ENCODE measurements around the gene GRAP. TPM values are rescaled to one million over a fixed set of nuclear protein-coding genes. Genes with fewer than 3 reads are reported as not detected.

GRAP gene
- total RNA-seq, 6 experiments from 2014 or later = 0.10 to 0.48 (median 0.14) TPM; not detected in 3

DNA sequence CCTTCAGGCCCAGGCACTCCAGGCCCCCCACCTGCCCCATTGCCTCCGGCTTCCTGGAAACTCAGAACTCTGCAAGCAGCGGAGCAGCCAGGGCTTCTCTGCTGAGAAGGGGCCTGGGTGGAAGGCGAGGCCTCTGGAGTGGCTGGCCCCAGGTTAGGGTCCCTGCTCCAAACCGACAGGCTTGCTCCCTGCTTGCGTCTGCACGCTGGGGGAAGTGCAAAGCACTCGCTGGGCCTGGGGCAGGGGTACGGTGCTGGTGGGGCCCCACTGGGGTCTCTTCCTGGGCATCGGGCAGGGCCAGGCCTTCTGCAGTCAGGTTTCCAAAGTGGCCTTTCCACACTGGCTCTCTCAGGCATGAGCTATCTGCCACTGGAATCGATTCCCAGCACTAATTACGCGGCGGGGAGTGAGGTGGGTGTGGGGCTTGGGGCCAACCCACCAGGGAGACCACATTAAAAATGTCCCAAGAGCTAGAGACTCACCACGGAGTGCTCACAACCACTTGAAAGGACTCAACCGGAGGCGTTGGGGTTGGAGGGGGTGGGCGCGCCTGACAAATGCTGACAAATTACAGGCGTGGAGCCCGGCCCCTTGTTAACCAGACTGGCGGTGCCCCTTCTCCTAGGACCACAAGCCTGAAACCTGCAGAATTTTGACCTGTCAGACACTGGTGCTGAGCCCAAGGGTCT lies 60.1 kb downstream of the GRAP start:
- Mint-ChIP-seq H3K27ac (no peak overlapping the region), H3K27me3 (ENCODE audit: insufficient read depth) (peaks cover 2% of the 10 kb centered on the region; the same call in 1 of the 2 replicates), H3K4me1 (ENCODE audit: low read depth) (peaks cover 18% of the 10 kb centered on the region), H3K4me3 (no peak overlapping the region), H3K36me3 (ENCODE audit: low read depth) (no peaks in the 10 kb centered on the region), H3K9me3 (no peaks in the 10 kb centered on the region)
- DNase-seq = no peak
- TF ChIP-seq, protein P1, sequence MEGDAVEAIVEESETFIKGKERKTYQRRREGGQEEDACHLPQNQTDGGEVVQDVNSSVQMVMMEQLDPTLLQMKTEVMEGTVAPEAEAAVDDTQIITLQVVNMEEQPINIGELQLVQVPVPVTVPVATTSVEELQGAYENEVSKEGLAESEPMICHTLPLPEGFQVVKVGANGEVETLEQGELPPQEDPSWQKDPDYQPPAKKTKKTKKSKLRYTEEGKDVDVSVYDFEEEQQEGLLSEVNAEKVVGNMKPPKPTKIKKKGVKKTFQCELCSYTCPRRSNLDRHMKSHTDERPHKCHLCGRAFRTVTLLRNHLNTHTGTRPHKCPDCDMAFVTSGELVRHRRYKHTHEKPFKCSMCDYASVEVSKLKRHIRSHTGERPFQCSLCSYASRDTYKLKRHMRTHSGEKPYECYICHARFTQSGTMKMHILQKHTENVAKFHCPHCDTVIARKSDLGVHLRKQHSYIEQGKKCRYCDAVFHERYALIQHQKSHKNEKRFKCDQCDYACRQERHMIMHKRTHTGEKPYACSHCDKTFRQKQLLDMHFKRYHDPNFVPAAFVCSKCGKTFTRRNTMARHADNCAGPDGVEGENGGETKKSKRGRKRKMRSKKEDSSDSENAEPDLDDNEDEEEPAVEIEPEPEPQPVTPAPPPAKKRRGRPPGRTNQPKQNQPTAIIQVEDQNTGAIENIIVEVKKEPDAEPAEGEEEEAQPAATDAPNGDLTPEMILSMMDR (IDR thresholded peaks at IDR 0.05) = no peak

GRCh38 chr17:18985475-18985874 lies 61.3 kb downstream of the GRAP start:
- TF ChIP-seq, protein P1 (IDR thresholded peaks at IDR 0.05) = no peak
- Mint-ChIP-seq H3K9me3 (no peaks in the 10 kb centered on the region), H3K27me3 (ENCODE audit: insufficient read depth) (peaks cover 2% of the 10 kb centered on the region; the same call in 1 of the 2 replicates), H3K36me3 (ENCODE audit: low read depth) (peaks cover 5% of the 10 kb centered on the region; the same call in 1 of the 2 replicates), H3K27ac (no peak overlapping the region), H3K4me3 (no peak overlapping the region), H3K4me1 (ENCODE audit: low read depth) (peaks cover 30% of the 10 kb centered on the region)
- DNase-seq = no peak

- no peak overlapping the region for H3K27ac Mint-ChIP-seq
- H3K36me3 Mint-ChIP-seq (ENCODE audit: low read depth) = peaks cover 5% of the 10 kb centered on the region; the same call in 1 of the 2 replicates
- H3K4me3 Mint-ChIP-seq = no peak overlapping the region
- no peak for DNase-seq
- peaks cover 32% of the 10 kb centered on the region for H3K4me1 Mint-ChIP-seq (ENCODE audit: low read depth)
- H3K9me3 Mint-ChIP-seq = no peaks in the 10 kb centered on the region
- TF ChIP-seq, protein P1 (IDR thresholded peaks at IDR 0.05) = no peak
- H3K27me3 Mint-ChIP-seq (ENCODE audit: insufficient read depth) = peaks cover 2% of the 10 kb centered on the region; the same call in 1 of the 2 replicates
These were observed 62.3 kb downstream of the GRAP start for GRCh38 chr17:18984273-18985114.

DNA sequence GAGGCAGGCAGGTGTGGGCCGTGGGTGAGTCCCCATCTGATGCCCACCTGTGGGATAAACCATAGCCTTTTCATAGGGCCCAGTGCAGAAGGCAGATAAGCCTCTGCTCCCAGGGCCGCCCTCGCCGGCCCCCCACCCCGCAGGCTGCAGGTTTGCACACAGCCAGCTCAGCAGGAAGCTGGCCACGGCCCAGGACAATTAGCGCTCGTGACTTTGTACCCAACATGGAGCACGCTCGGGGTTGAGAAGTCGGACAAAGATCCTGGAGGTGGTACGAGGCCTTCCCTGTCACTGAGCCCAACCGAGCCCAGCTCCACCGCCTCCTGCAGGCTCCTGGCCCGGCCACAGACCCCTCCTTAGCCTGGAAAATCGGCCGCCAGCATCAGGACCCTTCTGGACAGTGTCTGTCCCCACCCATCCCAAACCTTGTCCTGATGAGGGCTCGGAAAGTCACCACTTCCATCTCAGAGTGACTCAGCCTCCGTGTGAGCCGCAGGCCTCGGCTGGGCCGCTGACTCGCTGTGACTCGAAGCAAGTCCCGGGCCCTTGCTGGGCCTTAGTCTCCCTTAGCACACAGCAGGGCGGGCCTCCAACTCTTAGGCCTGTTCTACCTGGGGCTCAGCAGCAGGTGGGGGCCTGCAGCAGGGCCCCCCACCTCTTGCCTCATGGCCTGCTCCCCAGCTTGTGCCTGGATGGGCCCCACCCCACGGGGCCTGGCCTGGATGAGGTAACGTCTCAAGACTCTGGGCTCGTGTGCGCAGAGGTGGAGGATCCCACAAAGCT lies 64.9 kb downstream of the GRAP start:
- Mint-ChIP-seq H3K4me3 (peak overlapping the region; percentile 39), H3K4me1 (ENCODE audit: low read depth) (peaks cover 32% of the 10 kb centered on the region)

DNA sequence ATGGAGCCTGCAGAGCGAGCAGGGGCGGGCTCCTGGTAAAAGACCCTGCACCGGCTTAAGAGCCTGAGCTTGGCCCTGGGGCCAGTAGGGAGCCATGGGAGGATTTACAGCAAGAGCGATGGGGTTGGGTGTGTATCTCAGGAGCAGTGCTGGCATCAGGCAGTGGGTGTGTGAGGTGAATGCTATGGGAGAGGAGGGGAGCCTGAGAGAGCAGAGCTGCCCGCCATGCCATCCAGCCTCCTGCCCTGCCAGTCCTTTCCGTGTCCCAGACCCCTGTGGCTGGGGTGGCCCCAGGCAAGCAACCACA lies 65.5 kb downstream of the GRAP start:
- peaks cover 32% of the 10 kb centered on the region for H3K4me1 Mint-ChIP-seq (ENCODE audit: low read depth)
- TF ChIP-seq, protein P1 (IDR thresholded peaks at IDR 0.05) = no peak
- H3K9me3 Mint-ChIP-seq = no peaks in the 10 kb centered on the region
- peak overlapping the region; percentile 92 for H3K27ac Mint-ChIP-seq
- no peak for DNase-seq
- peaks cover 2% of the 10 kb centered on the region; the same call in 1 of the 2 replicates for H3K27me3 Mint-ChIP-seq (ENCODE audit: insufficient read depth)
- peak overlapping the region; percentile 72 for H3K4me3 Mint-ChIP-seq
- peaks cover 12% of the 10 kb centered on the region; the same call in 1 of the 2 replicates for H3K36me3 Mint-ChIP-seq (ENCODE audit: low read depth)

More for the DNA sequence above, 64.9 kb downstream of the GRAP start:
- peaks cover 2% of the 10 kb centered on the region; the same call in 1 of the 2 replicates for H3K27me3 Mint-ChIP-seq (ENCODE audit: insufficient read depth)
- peak; percentile 75 for DNase-seq
- peak overlapping the region; percentile 92 for H3K27ac Mint-ChIP-seq
- H3K36me3 Mint-ChIP-seq (ENCODE audit: low read depth) = peaks cover 7% of the 10 kb centered on the region; the same call in 1 of the 2 replicates
- TF ChIP-seq, protein P1 (IDR thresholded peaks at IDR 0.05) = no peak
- H3K9me3 Mint-ChIP-seq = no peaks in the 10 kb centered on the region

All from HFFc6 (cell line).